CD14-positive monocyte (primary cell): ENCODE results near the gene P4HA1. TPM values are rescaled to one million over a fixed set of nuclear protein-coding genes. Genes with fewer than 3 reads are reported as not detected.

Experiments
- DNase-seq, 3 donors: peaks; one replicate each; pipeline ENCODE4 v3.0.0-alpha.2; 2011 to 2022
- H2AFZ ChIP-seq: 2 replicates; pipeline ENCODE4 v1.6.0; 2012; ENCODE audit warnings: mild to moderate bottlenecking, low read depth, low read length, inconsistent platforms; ENCODE audit not compliant: insufficient read depth, poor library complexity, severe bottlenecking
- H3K27ac ChIP-seq, 2 donors: 1 replicate in 1 of 2; 2 replicates in 1 of 2; pipeline ENCODE4 v1.5.1; 2012 to 2013; ENCODE audit warnings: low read length in 2 of 2, control low read depth in 1 of 2, inconsistent platforms in 1 of 2, low read depth in 1 of 2, mild to moderate bottlenecking in 1 of 2
- H3K27me3 ChIP-seq, 2 donors: one replicate each; pipeline versions ENCODE4 v1.6.0 to v1.6.1; 2011 to 2013; ENCODE audit warnings: low read length in 2 of 2; ENCODE audit not compliant: control insufficient read depth in 2 of 2, insufficient read depth in 2 of 2
- H3K36me3 ChIP-seq, 2 donors: replicated peaks in 1 of 2; 1 replicate in 1 of 2; 2 replicates in 1 of 2; pipeline versions ENCODE4 v1.5.1 to v1.6.1; 2012 to 2013; ENCODE audit warnings: low read length in 2 of 2, control low read depth in 1 of 2, inconsistent platforms in 1 of 2, mild to moderate bottlenecking in 1 of 2; ENCODE audit not compliant: insufficient read depth in 2 of 2, control insufficient read depth in 1 of 2
- H3K4me1 ChIP-seq, 2 donors: 1 replicate in 1 of 2; 2 replicates in 1 of 2; pipeline versions ENCODE4 v1.5.1 to v1.6.1; 2012 to 2013; ENCODE audit warnings: low read length in 2 of 2, control low read depth in 1 of 2, inconsistent platforms in 1 of 2, mild to moderate bottlenecking in 1 of 2, moderate library complexity in 1 of 2; ENCODE audit not compliant: insufficient read depth in 2 of 2, control insufficient read depth in 1 of 2
- H3K4me2 ChIP-seq: replicated peaks from 2 replicates; pipeline ENCODE3; 2012; ENCODE audit warnings: low read length, moderate library complexity, mild to moderate bottlenecking; ENCODE audit not compliant: poor library complexity, severe bottlenecking; ENCODE audit errors: extremely low read depth
- H3K4me3 ChIP-seq, 3 experiments: fragments of 200-600 bp in 1 of 3; sonication (generic) in 1 of 3; replicated peaks in 1 of 3; 1 replicate in 2 of 3; 2 replicates in 1 of 3; pipeline ENCODE4 v1.5.1; 2011 to 2013; ENCODE audit warnings: low read length in 3 of 3, mild to moderate bottlenecking in 3 of 3, control low read depth in 2 of 3, low read depth in 2 of 3, inconsistent platforms in 1 of 3, moderate library complexity in 1 of 3
- H3K79me2 ChIP-seq: 2 replicates; pipeline ENCODE4 v1.6.0; 2012; ENCODE audit warnings: mild to moderate bottlenecking, control low read depth, inconsistent platforms, low read length, moderate library complexity; ENCODE audit not compliant: insufficient read depth
- H3K9ac ChIP-seq: 2 replicates; pipeline ENCODE4 v1.6.0; 2017; ENCODE audit warnings: low read length, mild to moderate bottlenecking; ENCODE audit not compliant: insufficient read depth, poor library complexity, severe bottlenecking
- H3K9me3 ChIP-seq, 2 donors: replicated peaks in 1 of 2; 1 replicate in 1 of 2; 2 replicates in 1 of 2; pipeline versions ENCODE4 v1.5.1 to v1.6.1; 2012 to 2013; ENCODE audit warnings: low read length in 2 of 2, control low read depth in 1 of 2; ENCODE audit not compliant: control insufficient read depth in 1 of 2, insufficient read depth in 1 of 2
- H4K20me1 ChIP-seq: 2 replicates; pipeline ENCODE4 v1.6.0; 2012; ENCODE audit warnings: mild to moderate bottlenecking, low read length, control low read depth, moderate library complexity; ENCODE audit not compliant: insufficient read depth
- H3K27ac Mint-ChIP-seq, 7 donors: one replicate each; pipeline ENCODE4 v1.8.0; 2020; ENCODE audit warnings: mild to moderate bottlenecking in 7 of 7, mixed read lengths in 7 of 7, moderate library complexity in 6 of 7, inconsistent platforms in 2 of 7
- H3K27me3 Mint-ChIP-seq, 3 donors: one replicate each; pipeline ENCODE4 v1.8.0; 2021 to 2022; ENCODE audit warnings: low read depth in 3 of 3, mild to moderate bottlenecking in 3 of 3, mixed read lengths in 3 of 3, moderate library complexity in 3 of 3, inconsistent platforms in 1 of 3
- H3K36me3 Mint-ChIP-seq, 2 donors: one replicate each; pipeline ENCODE4 v1.8.0; 2020; ENCODE audit warnings: mixed read lengths in 2 of 2, inconsistent platforms in 1 of 2, mild to moderate bottlenecking in 1 of 2
- H3K4me1 Mint-ChIP-seq: one replicate; pipeline ENCODE4 v1.8.0; 2020; ENCODE audit warnings: mild to moderate bottlenecking, mixed read lengths
- H3K4me3 Mint-ChIP-seq, 2 donors: one replicate each; pipeline ENCODE4 v1.8.0; 2020; ENCODE audit warnings: mild to moderate bottlenecking in 2 of 2, mixed read lengths in 2 of 2, moderate library complexity in 1 of 2
- H3K9me3 Mint-ChIP-seq, 7 donors: one replicate each; pipeline ENCODE4 v1.8.0; 2020 to 2022; ENCODE audit warnings: mixed read lengths in 7 of 7, mild to moderate bottlenecking in 6 of 7, moderate library complexity in 6 of 7, inconsistent platforms in 2 of 7
- CTCF ChIP-seq: fragments of 200-600 bp; IDR thresholded peaks from one replicate; pipeline ENCODE4 v1.8.0; 2022; ENCODE audit warnings: antibody characterized with exemption, mild to moderate bottlenecking
- WGBS: methylation state at CpG from one replicate; pipeline ENCODE4 v1.1.5; 2013; ENCODE audit warnings: missing lambda C conversion rate; ENCODE audit not compliant: insufficient coverage; 5-methylcytosine and 5-hydroxymethylcytosine counted together
- intact Hi-C, 2 donors: fragments of 100-400 bp; cut with micrococcal nuclease; formaldehyde crosslinking; loops; one replicate each; pipeline versions ENCODE4 v1.15.0 to v1.15.1; 2023
- polyA plus RNA-seq, 3 donors: library from polyadenylated mRNA; depleted of rRNA in 1 of 3; unstranded in 2 of 3; stranded (reverse) in 1 of 3; fragments of 300-500 nt in 2 of 3; fragments of >200 nt in 1 of 3; fragmentation: Illumina TruSeq in 2 of 3; gene quantifications; 1 replicate in 2 of 3; 2 replicates in 1 of 3; pipeline ENCODE4 v1.2.3, GENCODE V29; 2012 to 2021

P4HA1 gene
- polyA plus RNA-seq, 3 donors: 20.1 to 44.3 (median 43.9) TPM

GRCh38 chr10:73139251-73139650 is 42.6 kb upstream of the P4HA1 start:
- intact Hi-C loops: no loop called here
- peak overlapping the region in 1 of 7 donors; percentile 40 for H3K27ac Mint-ChIP-seq
- H3K36me3 ChIP-seq: peaks cover 83 to 91% of the 10 kb centered on the region in 2 donors

GRCh38 chr10:73136627-73137026 is 40.0 kb upstream of the P4HA1 start:
- peaks cover 87 to 90% of the 10 kb centered on the region in 2 donors for H3K36me3 ChIP-seq
- intact Hi-C loops: no loop called here
- no peaks in the 10 kb centered on the region for H3K4me1 ChIP-seq
- no peaks in the 10 kb centered on the region for H4K20me1 ChIP-seq
- H3K9ac ChIP-seq: no peak overlapping the region
- no peak for TF ChIP-seq CTCF
- H3K9me3 ChIP-seq: no peaks in the 10 kb centered on the region
- no peak for DNase-seq
- H3K4me2 ChIP-seq: no peak overlapping the region
- WGBS: no CpG with 5 or more reads among the region's 2 CpGs
- Mint-ChIP-seq H3K27ac (no peak overlapping the region), H3K4me1 (no peaks in the 10 kb centered on the region), H3K4me3 (no peak overlapping the region), H3K9me3 (no peaks in the 10 kb centered on the region), H3K36me3 (peaks cover 69 to 96% of the 10 kb centered on the region in 2 donors), H3K27me3 (peaks cover 0 to 2% (median 0%) of the 10 kb centered on the region in 3 donors)
- no peaks in the 10 kb centered on the region for H3K79me2 ChIP-seq
- no peaks in the 10 kb centered on the region for H3K27me3 ChIP-seq
- no peak overlapping the region for H2AFZ ChIP-seq
- H3K27ac ChIP-seq: no peak overlapping the region
- no peak overlapping the region for H3K4me3 ChIP-seq

More at GRCh38 chr10:73139251-73139650, 42.6 kb upstream of the P4HA1 start:
- WGBS: no CpG with 5 or more reads among the region's 2 CpGs
- no peaks in the 10 kb centered on the region for H3K79me2 ChIP-seq
- Mint-ChIP-seq H3K4me1 (no peaks in the 10 kb centered on the region), H3K36me3 (peaks cover 66 to 95% of the 10 kb centered on the region in 2 donors), H3K4me3 (no peak overlapping the region), H3K27me3 (peaks cover 0 to 2% (median 0%) of the 10 kb centered on the region in 3 donors), H3K9me3 (no peaks in the 10 kb centered on the region)
- H3K27me3 ChIP-seq: no peaks in the 10 kb centered on the region
- H3K9ac ChIP-seq: no peak overlapping the region
- H3K4me2 ChIP-seq: no peak overlapping the region
- DNase-seq: no peak
- TF ChIP-seq CTCF: no peak
- no peaks in the 10 kb centered on the region for H3K9me3 ChIP-seq
- H3K4me1 ChIP-seq: no peaks in the 10 kb centered on the region
- no peak overlapping the region for H3K27ac ChIP-seq
- H2AFZ ChIP-seq: no peak overlapping the region
- no peaks in the 10 kb centered on the region for H4K20me1 ChIP-seq
- H3K4me3 ChIP-seq: no peak overlapping the region
